Large intestine (tissue), 3 donors: Measurements from ENCODE around the gene KAZN. TPM values are rescaled to one million over a fixed set of nuclear protein-coding genes. Genes with fewer than 3 reads are reported as not detected.

Experiments used
- DNase-seq, 2 donors: peaks; one replicate each; pipeline versions ENCODE4 v3.0.0 to v3.0.0-alpha.2; 2013
- H3K27ac ChIP-seq: one replicate; pipeline ENCODE4 v1.5.1; 2013; ENCODE audit warnings: low read length
- H3K27me3 ChIP-seq: 2 replicates; pipeline ENCODE4 v1.6.1; 2013; ENCODE audit warnings: low read length; ENCODE audit not compliant: control insufficient read depth, insufficient read depth
- H3K36me3 ChIP-seq: 2 replicates; pipeline ENCODE4 v1.6.1; 2013; ENCODE audit warnings: low read length; ENCODE audit not compliant: control insufficient read depth, insufficient read depth
- H3K4me1 ChIP-seq: one replicate; pipeline ENCODE4 v1.6.1; 2013; ENCODE audit warnings: low read length; ENCODE audit not compliant: control insufficient read depth, insufficient read depth
- H3K4me3 ChIP-seq: one replicate; pipeline ENCODE4 v1.5.1; 2013; ENCODE audit warnings: low read length
- H3K9me3 ChIP-seq: one replicate; pipeline ENCODE4 v1.6.1; 2013; ENCODE audit warnings: mild to moderate bottlenecking, low read depth, low read length, moderate library complexity; ENCODE audit not compliant: control insufficient read depth
- WGBS: methylation state at CpG from one replicate; pipeline ENCODE4 v1.1.5; 2013; ENCODE audit warnings: low lambda C conversion rate; ENCODE audit not compliant: insufficient coverage; 5-methylcytosine and 5-hydroxymethylcytosine counted together
- polyA plus RNA-seq: library from polyadenylated mRNA; unstranded; fragments of 120-200 nt; gene quantifications from one replicate; pipeline ENCODE4 v1.2.1, GENCODE V29; 2013

The KAZN gene
- polyA plus RNA-seq, 1 donor, result 30.4 TPM

- peaks cover 4% of the 10 kb centered on the region for H3K36me3 ChIP-seq
- H3K27me3 ChIP-seq, result no peaks in the 10 kb centered on the region
- peak in 1 of 2 donors; percentile 20 for DNase-seq
- H3K4me1 ChIP-seq, result no peaks in the 10 kb centered on the region
- H3K27ac ChIP-seq, result no peak overlapping the region
- no peak overlapping the region for H3K4me3 ChIP-seq
- H3K9me3 ChIP-seq, result no peaks in the 10 kb centered on the region
- WGBS, result no CpG with 5 or more reads among the region's 9 CpGs
Measured at GRCh38 chr1:15110128-15110866, 511.8 kb downstream of the KAZN start.

GRCh38 chr1:15110867-15111230 is 512.4 kb downstream of the KAZN start:
- no CpG with 5 or more reads among the region's 2 CpGs for WGBS
- DNase-seq, result no peak
- Histone ChIP-seq H3K36me3 (peaks cover 4% of the 10 kb centered on the region), H3K4me3 (no peak overlapping the region), H3K27ac (no peak overlapping the region), H3K27me3 (no peaks in the 10 kb centered on the region), H3K9me3 (no peaks in the 10 kb centered on the region), H3K4me1 (no peaks in the 10 kb centered on the region)

GRCh38 chr1:15113146-15113545 is 514.7 kb downstream of the KAZN start:
- DNase-seq, result no peak
- peaks cover 6% of the 10 kb centered on the region for H3K36me3 ChIP-seq
- 100% methylated on average over 2 of the region's 5 CpGs for WGBS

GRCh38 chr1:15114884-15115283 is 516.4 kb downstream of the KAZN start:
- H3K36me3 ChIP-seq, result peaks cover 9% of the 10 kb centered on the region
- no peaks in the 10 kb centered on the region for H3K9me3 ChIP-seq
- H3K27me3 ChIP-seq, result no peaks in the 10 kb centered on the region
- no peak overlapping the region for H3K4me3 ChIP-seq
- no peaks in the 10 kb centered on the region for H3K4me1 ChIP-seq
- no peak for DNase-seq
- no CpG with 5 or more reads among the region's 13 CpGs for WGBS
- H3K27ac ChIP-seq, result no peak overlapping the region

More at GRCh38 chr1:15113146-15113545, 514.7 kb downstream of the KAZN start:
- Histone ChIP-seq H3K27ac (no peak overlapping the region), H3K4me3 (no peak overlapping the region), H3K27me3 (no peaks in the 10 kb centered on the region), H3K9me3 (no peaks in the 10 kb centered on the region), H3K4me1 (no peaks in the 10 kb centered on the region)

- Histone ChIP-seq H3K27me3 (no peaks in the 10 kb centered on the region), H3K9me3 (no peaks in the 10 kb centered on the region), H3K27ac (no peak overlapping the region), H3K4me1 (no peaks in the 10 kb centered on the region), H3K36me3 (peaks cover 10% of the 10 kb centered on the region), H3K4me3 (no peak overlapping the region)
- DNase-seq, result no peak
- 100% methylated on average over 2 of the region's 15 CpGs for WGBS
Measured at GRCh38 chr1:15115542-15116330, 517.3 kb downstream of the KAZN start.

- H3K4me3 ChIP-seq, result no peak overlapping the region
- H3K27ac ChIP-seq, result no peak overlapping the region
- WGBS, result 0% methylated on average over 1 of the region's 5 CpGs
- peak in 1 of 2 donors; percentile 40 for DNase-seq
- H3K27me3 ChIP-seq, result no peaks in the 10 kb centered on the region
- no peaks in the 10 kb centered on the region for H3K4me1 ChIP-seq
- no peaks in the 10 kb centered on the region for H3K9me3 ChIP-seq
- H3K36me3 ChIP-seq, result peaks cover 12% of the 10 kb centered on the region
Measured at GRCh38 chr1:15116966-15117365, 518.5 kb downstream of the KAZN start.

- Histone ChIP-seq H3K4me3 (no peak overlapping the region), H3K9me3 (no peaks in the 10 kb centered on the region), H3K36me3 (peaks cover 12% of the 10 kb centered on the region), H3K4me1 (no peaks in the 10 kb centered on the region), H3K27me3 (no peaks in the 10 kb centered on the region), H3K27ac (no peak overlapping the region)
- no CpG with 5 or more reads among the region's 8 CpGs for WGBS
- DNase-seq, result no peak
Measured at GRCh38 chr1:15117671-15118325, 519.3 kb downstream of the KAZN start.

GRCh38 chr1:15118579-15118978 is 520.1 kb downstream of the KAZN start:
- Histone ChIP-seq H3K4me3 (no peak overlapping the region), H3K27me3 (no peaks in the 10 kb centered on the region), H3K36me3 (peaks cover 12% of the 10 kb centered on the region), H3K27ac (no peak overlapping the region), H3K4me1 (no peaks in the 10 kb centered on the region), H3K9me3 (no peaks in the 10 kb centered on the region)
- WGBS, result 100% methylated on average over 1 of the region's 8 CpGs
- no peak for DNase-seq

GRCh38 chr1:15120251-15120945 is 521.9 kb downstream of the KAZN start:
- no peaks in the 10 kb centered on the region for H3K27me3 ChIP-seq
- H3K36me3 ChIP-seq, result peaks cover 8% of the 10 kb centered on the region
- no peak for DNase-seq
- no peak overlapping the region for H3K4me3 ChIP-seq
- H3K4me1 ChIP-seq, result no peaks in the 10 kb centered on the region
- WGBS, result no CpG with 5 or more reads among the region's 13 CpGs
- H3K27ac ChIP-seq, result no peak overlapping the region
- H3K9me3 ChIP-seq, result no peaks in the 10 kb centered on the region

- Histone ChIP-seq H3K27me3 (no peaks in the 10 kb centered on the region), H3K9me3 (no peaks in the 10 kb centered on the region), H3K4me1 (no peaks in the 10 kb centered on the region), H3K4me3 (no peak overlapping the region), H3K27ac (no peak overlapping the region), H3K36me3 (peaks cover 8% of the 10 kb centered on the region)
- no peak for DNase-seq
- no CpG with 5 or more reads among the region's 7 CpGs for WGBS
Measured at GRCh38 chr1:15122331-15122730, 523.8 kb downstream of the KAZN start.
